ENCODE measurements around the gene ZBTB16. TPM values are rescaled to one million over a fixed set of nuclear protein-coding genes. Genes with fewer than 3 reads are reported as not detected.

Gene ZBTB16
- total RNA-seq, 1 donor from 2014 or later = 5.8 TPM

- intact Hi-C loops (cut with micrococcal nuclease) = no loop called here
Measured at GRCh38 chr11:114125531-114125930, 66.0 kb downstream of the ZBTB16 start.

GRCh38 chr11:114125959-114126358 lies 66.4 kb downstream of the ZBTB16 start:
- intact Hi-C loops (cut with micrococcal nuclease) = no loop called here

GRCh38 chr11:114128399-114128798 lies 68.9 kb downstream of the ZBTB16 start:
- intact Hi-C loops (cut with micrococcal nuclease) = no loop called here

- intact Hi-C loops (cut with micrococcal nuclease) = no loop called here
Measured at GRCh38 chr11:114129142-114129541, 69.6 kb downstream of the ZBTB16 start.

- intact Hi-C loops (cut with micrococcal nuclease) = loop anchor here (5.0 kb wide), 1 partner anchor 137 kb away; no protein-coding TSS in a partner anchor
Measured at GRCh38 chr11:114129699-114130098, 70.2 kb downstream of the ZBTB16 start.

GRCh38 chr11:114130115-114130576 lies 70.6 kb downstream of the ZBTB16 start:
- intact Hi-C loops (cut with micrococcal nuclease) = loop anchor here (5.0 kb wide), 1 partner anchor 138 kb away; no protein-coding TSS in a partner anchor

- intact Hi-C loops (cut with micrococcal nuclease) = loop anchor here (5.0 kb wide), 1 partner anchor 138 kb away; no protein-coding TSS in a partner anchor
Measured at GRCh38 chr11:114130629-114131277, 71.2 kb downstream of the ZBTB16 start.

GRCh38 chr11:114131461-114131864 lies 72.0 kb downstream of the ZBTB16 start:
- intact Hi-C loops (cut with micrococcal nuclease) = loop anchor here (5.0 kb wide), 1 partner anchor 139 kb away; no protein-coding TSS in a partner anchor

GRCh38 chr11:114132417-114132816 lies 72.9 kb downstream of the ZBTB16 start:
- intact Hi-C loops (cut with micrococcal nuclease) = loop anchor here (5.0 kb wide), 1 partner anchor 140 kb away; no protein-coding TSS in a partner anchor

GRCh38 chr11:114132944-114133394 lies 73.5 kb downstream of the ZBTB16 start:
- intact Hi-C loops (cut with micrococcal nuclease) = loop anchor here (5.0 kb wide), 1 partner anchor 141 kb away; no protein-coding TSS in a partner anchor

GRCh38 chr11:114133548-114134329 lies 74.2 kb downstream of the ZBTB16 start:
- intact Hi-C loops (cut with micrococcal nuclease) = loop anchor here (5.0 kb wide), 1 partner anchor 141 kb away; no protein-coding TSS in a partner anchor

- intact Hi-C loops (cut with micrococcal nuclease) = loop anchor here (5.0 kb wide), 1 partner anchor 143 kb away; no protein-coding TSS in a partner anchor
Measured at GRCh38 chr11:114134870-114135269, 75.4 kb downstream of the ZBTB16 start.

GRCh38 chr11:114135737-114136151 lies 76.2 kb downstream of the ZBTB16 start:
- intact Hi-C loops (cut with micrococcal nuclease) = no loop called here

GRCh38 chr11:114136686-114137640 lies 77.5 kb downstream of the ZBTB16 start:
- intact Hi-C loops (cut with micrococcal nuclease) = no loop called here

- intact Hi-C loops (cut with micrococcal nuclease) = no loop called here
Measured at GRCh38 chr11:114137838-114138237, 78.3 kb downstream of the ZBTB16 start.

GRCh38 chr11:114138411-114138810 lies 78.9 kb downstream of the ZBTB16 start:
- intact Hi-C loops (cut with micrococcal nuclease) = no loop called here

- intact Hi-C loops (cut with micrococcal nuclease) = no loop called here
Measured at GRCh38 chr11:114140826-114141225, 81.3 kb downstream of the ZBTB16 start.

GRCh38 chr11:114141863-114142580 lies 82.5 kb downstream of the ZBTB16 start:
- intact Hi-C loops (cut with micrococcal nuclease) = no loop called here

GRCh38 chr11:114142707-114143106 lies 83.2 kb downstream of the ZBTB16 start:
- intact Hi-C loops (cut with micrococcal nuclease) = no loop called here

GRCh38 chr11:114145166-114145775 lies 85.8 kb downstream of the ZBTB16 start:
- intact Hi-C loops (cut with micrococcal nuclease) = no loop called here
